Liver (tissue), 3 donors: Measurements from ENCODE around the gene HHIPL1.

ENCODE experiments used
- GABPA ChIP-seq, 2 donors: IDR thresholded peaks in 1 of 2; conservative IDR thresholded peaks in 1 of 2; 2 replicates each; pipeline ENCODE4 v1.6.1; 2016; ENCODE audit warnings: antibody characterized with exemption in 2 of 2, mild to moderate bottlenecking in 1 of 2, moderate library complexity in 1 of 2
- SP1 ChIP-seq: IDR thresholded peaks from 2 replicates; pipeline ENCODE4 v1.6.1; 2018; ENCODE audit warnings: antibody characterized with exemption, mild to moderate bottlenecking
- TAF1 ChIP-seq: conservative IDR thresholded peaks from 2 replicates; pipeline ENCODE4 v1.6.1; 2016; ENCODE audit warnings: antibody characterized with exemption, mild to moderate bottlenecking
- TF ChIP-seq, protein P1 (sequence below): fragments of 150-350 bp; IDR thresholded peaks from 2 replicates; pipeline ENCODE4 v1.5.1; 2017; ENCODE audit warnings: improper control_type of control experiment, low read depth, low read length; ENCODE audit not compliant: missing input control
- TF ChIP-seq, protein P2 (sequence below): IDR thresholded peaks from 2 replicates; pipeline ENCODE4 v1.6.1; 2016; ENCODE audit warnings: antibody characterized with exemption, mild to moderate bottlenecking
- TF ChIP-seq, protein P3 (sequence below): IDR thresholded peaks from 2 replicates; pipeline ENCODE4 v1.6.1; 2016; ENCODE audit warnings: antibody characterized with exemption
- donor health status: healthy.
- donor health status: healthy.

DNA sequence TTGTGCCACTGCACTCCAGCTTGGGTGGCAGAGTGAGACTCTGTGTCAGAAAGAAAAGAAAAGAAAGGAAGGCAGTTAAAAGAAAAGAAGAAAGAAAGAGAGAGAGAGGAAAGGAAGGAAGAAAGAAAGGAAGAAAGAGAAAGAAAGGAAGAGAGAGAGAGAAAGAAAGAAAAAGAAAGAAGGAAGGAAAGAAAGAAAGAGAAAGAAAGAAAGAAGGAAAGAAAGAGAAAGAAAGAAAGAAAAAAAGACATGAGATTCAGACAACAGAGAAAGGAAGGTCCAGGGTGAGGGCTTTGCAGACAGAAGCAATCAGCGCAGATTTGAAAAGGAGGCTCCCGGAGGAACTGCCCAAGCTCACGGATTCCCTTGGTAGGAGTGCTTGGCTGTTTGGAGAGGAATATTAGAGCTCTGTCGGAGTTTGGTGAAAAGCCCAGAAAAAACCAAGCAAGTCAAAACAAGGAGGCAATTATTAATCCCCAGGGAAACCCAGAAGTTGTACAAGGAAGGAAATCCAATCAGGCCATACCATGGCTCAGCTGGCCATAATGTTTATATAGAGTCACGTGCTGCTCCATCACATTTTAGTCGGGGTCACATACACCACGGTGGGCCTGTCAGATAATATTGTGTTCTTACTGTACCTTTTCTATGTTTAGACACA lies 29.3 kb upstream of the HHIPL1 start:
- TF ChIP-seq GABPA (IDR thresholded peaks at IDR 0.05 in 1 of 2, conservative IDR thresholded peaks at IDR 0.05 in 1 of 2) (no peak), SP1 (no peak), TAF1 (no peak)
- TF ChIP-seq, protein P1, sequence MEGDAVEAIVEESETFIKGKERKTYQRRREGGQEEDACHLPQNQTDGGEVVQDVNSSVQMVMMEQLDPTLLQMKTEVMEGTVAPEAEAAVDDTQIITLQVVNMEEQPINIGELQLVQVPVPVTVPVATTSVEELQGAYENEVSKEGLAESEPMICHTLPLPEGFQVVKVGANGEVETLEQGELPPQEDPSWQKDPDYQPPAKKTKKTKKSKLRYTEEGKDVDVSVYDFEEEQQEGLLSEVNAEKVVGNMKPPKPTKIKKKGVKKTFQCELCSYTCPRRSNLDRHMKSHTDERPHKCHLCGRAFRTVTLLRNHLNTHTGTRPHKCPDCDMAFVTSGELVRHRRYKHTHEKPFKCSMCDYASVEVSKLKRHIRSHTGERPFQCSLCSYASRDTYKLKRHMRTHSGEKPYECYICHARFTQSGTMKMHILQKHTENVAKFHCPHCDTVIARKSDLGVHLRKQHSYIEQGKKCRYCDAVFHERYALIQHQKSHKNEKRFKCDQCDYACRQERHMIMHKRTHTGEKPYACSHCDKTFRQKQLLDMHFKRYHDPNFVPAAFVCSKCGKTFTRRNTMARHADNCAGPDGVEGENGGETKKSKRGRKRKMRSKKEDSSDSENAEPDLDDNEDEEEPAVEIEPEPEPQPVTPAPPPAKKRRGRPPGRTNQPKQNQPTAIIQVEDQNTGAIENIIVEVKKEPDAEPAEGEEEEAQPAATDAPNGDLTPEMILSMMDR: no peak
- TF ChIP-seq, protein P2, sequence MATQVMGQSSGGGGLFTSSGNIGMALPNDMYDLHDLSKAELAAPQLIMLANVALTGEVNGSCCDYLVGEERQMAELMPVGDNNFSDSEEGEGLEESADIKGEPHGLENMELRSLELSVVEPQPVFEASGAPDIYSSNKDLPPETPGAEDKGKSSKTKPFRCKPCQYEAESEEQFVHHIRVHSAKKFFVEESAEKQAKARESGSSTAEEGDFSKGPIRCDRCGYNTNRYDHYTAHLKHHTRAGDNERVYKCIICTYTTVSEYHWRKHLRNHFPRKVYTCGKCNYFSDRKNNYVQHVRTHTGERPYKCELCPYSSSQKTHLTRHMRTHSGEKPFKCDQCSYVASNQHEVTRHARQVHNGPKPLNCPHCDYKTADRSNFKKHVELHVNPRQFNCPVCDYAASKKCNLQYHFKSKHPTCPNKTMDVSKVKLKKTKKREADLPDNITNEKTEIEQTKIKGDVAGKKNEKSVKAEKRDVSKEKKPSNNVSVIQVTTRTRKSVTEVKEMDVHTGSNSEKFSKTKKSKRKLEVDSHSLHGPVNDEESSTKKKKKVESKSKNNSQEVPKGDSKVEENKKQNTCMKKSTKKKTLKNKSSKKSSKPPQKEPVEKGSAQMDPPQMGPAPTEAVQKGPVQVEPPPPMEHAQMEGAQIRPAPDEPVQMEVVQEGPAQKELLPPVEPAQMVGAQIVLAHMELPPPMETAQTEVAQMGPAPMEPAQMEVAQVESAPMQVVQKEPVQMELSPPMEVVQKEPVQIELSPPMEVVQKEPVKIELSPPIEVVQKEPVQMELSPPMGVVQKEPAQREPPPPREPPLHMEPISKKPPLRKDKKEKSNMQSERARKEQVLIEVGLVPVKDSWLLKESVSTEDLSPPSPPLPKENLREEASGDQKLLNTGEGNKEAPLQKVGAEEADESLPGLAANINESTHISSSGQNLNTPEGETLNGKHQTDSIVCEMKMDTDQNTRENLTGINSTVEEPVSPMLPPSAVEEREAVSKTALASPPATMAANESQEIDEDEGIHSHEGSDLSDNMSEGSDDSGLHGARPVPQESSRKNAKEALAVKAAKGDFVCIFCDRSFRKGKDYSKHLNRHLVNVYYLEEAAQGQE: no peak
- TF ChIP-seq, protein P3, sequence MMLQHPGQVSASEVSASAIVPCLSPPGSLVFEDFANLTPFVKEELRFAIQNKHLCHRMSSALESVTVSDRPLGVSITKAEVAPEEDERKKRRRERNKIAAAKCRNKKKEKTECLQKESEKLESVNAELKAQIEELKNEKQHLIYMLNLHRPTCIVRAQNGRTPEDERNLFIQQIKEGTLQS: no peak
